PFSK-1 (cell line): Measurements from ENCODE around the gene ESR2.

Source experiments
- POLR2AphosphoS5 ChIP-seq: IDR thresholded peaks from 2 replicates; pipeline ENCODE4 v1.6.1; 2012; ENCODE audit warnings: low read depth, mild to moderate bottlenecking, control low read depth, low read length, moderate library complexity
- TAF1 ChIP-seq: IDR thresholded peaks from 2 replicates; pipeline ENCODE4 v1.6.1; 2012; ENCODE audit warnings: low read length, control low read depth, borderline replicate concordance; ENCODE audit not compliant: insufficient read depth
- TF ChIP-seq, protein P1 (sequence below), 2 experiments: IDR thresholded peaks; 2 replicates each; pipeline versions ENCODE4 v1.6.1 to v1.8.0; 2011 to 2012; ENCODE audit warnings: low read depth in 2 of 2, low read length in 2 of 2, control low read depth in 1 of 2, inconsistent platforms in 1 of 2, mild to moderate bottlenecking in 1 of 2, moderate library complexity in 1 of 2; ENCODE audit not compliant: insufficient read depth in 1 of 2

DNA sequence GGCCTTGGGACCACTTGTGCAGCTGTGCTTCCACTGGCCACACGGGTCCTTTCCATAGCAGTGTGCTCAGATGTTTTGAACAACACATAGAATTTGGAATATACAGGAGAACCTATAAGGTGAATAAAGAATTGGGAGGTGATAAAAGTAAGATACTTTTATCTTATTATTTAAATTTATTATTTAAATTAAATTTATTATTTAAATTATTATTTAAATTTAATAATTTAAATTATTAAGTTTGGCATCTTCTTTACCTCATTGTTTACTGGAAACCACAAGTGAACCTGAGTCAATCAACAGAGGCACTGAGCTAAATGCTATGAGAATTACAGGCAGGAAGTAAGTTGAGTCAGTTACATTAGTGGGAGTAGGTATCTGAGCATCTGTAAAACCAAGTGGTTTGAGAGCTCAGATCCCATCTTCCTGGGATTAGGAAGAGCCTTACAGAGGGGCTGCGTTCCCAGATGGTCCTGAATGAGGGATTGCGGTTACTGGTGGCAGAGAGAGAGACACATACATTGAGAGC, 103.1 kb downstream of the ESR2 start:
- TF ChIP-seq POLR2AphosphoS5 (no peak), TAF1 (no peak)
- TF ChIP-seq, protein P1, sequence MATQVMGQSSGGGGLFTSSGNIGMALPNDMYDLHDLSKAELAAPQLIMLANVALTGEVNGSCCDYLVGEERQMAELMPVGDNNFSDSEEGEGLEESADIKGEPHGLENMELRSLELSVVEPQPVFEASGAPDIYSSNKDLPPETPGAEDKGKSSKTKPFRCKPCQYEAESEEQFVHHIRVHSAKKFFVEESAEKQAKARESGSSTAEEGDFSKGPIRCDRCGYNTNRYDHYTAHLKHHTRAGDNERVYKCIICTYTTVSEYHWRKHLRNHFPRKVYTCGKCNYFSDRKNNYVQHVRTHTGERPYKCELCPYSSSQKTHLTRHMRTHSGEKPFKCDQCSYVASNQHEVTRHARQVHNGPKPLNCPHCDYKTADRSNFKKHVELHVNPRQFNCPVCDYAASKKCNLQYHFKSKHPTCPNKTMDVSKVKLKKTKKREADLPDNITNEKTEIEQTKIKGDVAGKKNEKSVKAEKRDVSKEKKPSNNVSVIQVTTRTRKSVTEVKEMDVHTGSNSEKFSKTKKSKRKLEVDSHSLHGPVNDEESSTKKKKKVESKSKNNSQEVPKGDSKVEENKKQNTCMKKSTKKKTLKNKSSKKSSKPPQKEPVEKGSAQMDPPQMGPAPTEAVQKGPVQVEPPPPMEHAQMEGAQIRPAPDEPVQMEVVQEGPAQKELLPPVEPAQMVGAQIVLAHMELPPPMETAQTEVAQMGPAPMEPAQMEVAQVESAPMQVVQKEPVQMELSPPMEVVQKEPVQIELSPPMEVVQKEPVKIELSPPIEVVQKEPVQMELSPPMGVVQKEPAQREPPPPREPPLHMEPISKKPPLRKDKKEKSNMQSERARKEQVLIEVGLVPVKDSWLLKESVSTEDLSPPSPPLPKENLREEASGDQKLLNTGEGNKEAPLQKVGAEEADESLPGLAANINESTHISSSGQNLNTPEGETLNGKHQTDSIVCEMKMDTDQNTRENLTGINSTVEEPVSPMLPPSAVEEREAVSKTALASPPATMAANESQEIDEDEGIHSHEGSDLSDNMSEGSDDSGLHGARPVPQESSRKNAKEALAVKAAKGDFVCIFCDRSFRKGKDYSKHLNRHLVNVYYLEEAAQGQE (IDR thresholded peaks at IDR 0.05; ENCODE audit: insufficient read depth in 1 of 2, low read depth in 2 of 2, low read length in 2 of 2): no peak
